Astrocyte (in vitro differentiated cells and primary cell): ENCODE data around the gene TAOK2.
"Not testable (repeated sequence)": the region's sequence is repeated elsewhere in the genome, so short reads cannot be mapped to it uniquely, and the experiment has no call there.

Experiments used
- EZH2 ChIP-seq: IDR thresholded peaks from 2 replicates; pipeline ENCODE4 v1.6.1; 2012; ENCODE audit warnings: mild to moderate bottlenecking, low read length, inconsistent platforms; ENCODE audit not compliant: insufficient read depth
- TF ChIP-seq, protein P1 (sequence below): IDR thresholded peaks from 2 replicates; pipeline ENCODE4 v1.5.1; 2011; ENCODE audit warnings: low read depth, mild to moderate bottlenecking, inconsistent platforms, low read length, moderate library complexity; ENCODE audit not compliant: insufficient read depth

DNA sequence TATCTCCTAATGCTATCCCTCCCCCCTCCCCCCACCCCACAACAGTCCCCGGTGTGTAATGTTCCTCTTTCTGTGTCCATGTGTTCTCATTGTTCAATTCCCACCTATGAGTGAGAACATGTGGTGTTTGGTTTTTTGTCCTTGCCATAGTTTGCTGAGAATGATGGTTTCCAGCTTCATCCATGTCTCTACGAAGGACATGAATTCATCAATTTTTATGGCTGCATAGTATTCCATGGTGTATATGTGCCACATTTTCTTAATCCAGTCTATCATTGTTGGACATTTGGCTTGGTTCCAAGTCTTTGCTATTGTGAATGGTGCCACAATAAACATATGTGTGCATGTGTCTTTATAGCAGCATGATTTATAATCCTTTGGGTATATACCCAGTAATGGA lies 41.9 kb upstream of the TAOK2 start:
- TF ChIP-seq, protein P1, sequence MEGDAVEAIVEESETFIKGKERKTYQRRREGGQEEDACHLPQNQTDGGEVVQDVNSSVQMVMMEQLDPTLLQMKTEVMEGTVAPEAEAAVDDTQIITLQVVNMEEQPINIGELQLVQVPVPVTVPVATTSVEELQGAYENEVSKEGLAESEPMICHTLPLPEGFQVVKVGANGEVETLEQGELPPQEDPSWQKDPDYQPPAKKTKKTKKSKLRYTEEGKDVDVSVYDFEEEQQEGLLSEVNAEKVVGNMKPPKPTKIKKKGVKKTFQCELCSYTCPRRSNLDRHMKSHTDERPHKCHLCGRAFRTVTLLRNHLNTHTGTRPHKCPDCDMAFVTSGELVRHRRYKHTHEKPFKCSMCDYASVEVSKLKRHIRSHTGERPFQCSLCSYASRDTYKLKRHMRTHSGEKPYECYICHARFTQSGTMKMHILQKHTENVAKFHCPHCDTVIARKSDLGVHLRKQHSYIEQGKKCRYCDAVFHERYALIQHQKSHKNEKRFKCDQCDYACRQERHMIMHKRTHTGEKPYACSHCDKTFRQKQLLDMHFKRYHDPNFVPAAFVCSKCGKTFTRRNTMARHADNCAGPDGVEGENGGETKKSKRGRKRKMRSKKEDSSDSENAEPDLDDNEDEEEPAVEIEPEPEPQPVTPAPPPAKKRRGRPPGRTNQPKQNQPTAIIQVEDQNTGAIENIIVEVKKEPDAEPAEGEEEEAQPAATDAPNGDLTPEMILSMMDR: not testable (repeated sequence)
- not testable (repeated sequence) for TF ChIP-seq EZH2
